Activated naive CD4-positive, alpha-beta T cell treated with anti-CD3 and anti-CD28 coated beads, Interleukin-2, amount 50 U/mL, for 24 hours (primary cell): ENCODE results near the gene CDCA7L.
"Not testable (repeated sequence)": the region's sequence is repeated elsewhere in the genome, so short reads cannot be mapped to it uniquely, and the experiment has no call there.

Experiments used
- H3K27ac Mint-ChIP-seq: one replicate; pipeline ENCODE4 v1.8.0; 2021; ENCODE audit warnings: mild to moderate bottlenecking, mixed read lengths
- H3K27me3 Mint-ChIP-seq: one replicate; pipeline ENCODE4 v1.8.0; 2021; ENCODE audit warnings: mixed read lengths
- H3K36me3 Mint-ChIP-seq: one replicate; pipeline ENCODE4 v1.8.0; 2021; ENCODE audit warnings: mixed read lengths
- H3K4me1 Mint-ChIP-seq: one replicate; pipeline ENCODE4 v1.8.0; 2021; ENCODE audit warnings: mixed read lengths
- H3K4me3 Mint-ChIP-seq: one replicate; pipeline ENCODE4 v1.8.0; 2021; ENCODE audit warnings: mild to moderate bottlenecking, mixed read lengths
- H3K9me3 Mint-ChIP-seq: one replicate; pipeline ENCODE4 v1.8.0; 2021; ENCODE audit warnings: mixed read lengths

CDCA7L gene

DNA sequence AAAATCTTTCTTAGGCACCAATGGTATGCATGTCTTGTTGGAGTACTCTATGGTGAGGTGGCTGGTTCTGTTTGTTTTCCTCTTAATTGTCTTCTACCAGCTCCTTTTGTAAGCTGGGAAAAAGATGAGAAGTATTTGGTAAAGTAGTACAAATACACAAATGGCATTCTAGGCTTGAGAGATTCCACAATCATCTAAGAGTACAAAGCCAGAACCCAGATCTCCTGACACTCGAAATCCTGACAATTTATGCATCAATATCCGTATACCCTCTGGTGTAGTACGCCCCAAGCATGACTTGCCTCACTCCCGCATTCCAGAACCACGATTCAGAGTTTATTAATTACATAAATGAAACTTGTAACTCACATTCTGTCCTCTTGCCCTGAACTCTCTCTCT is 43.5 kb downstream of the CDCA7L start:
- Mint-ChIP-seq H3K27ac (no peak overlapping the region), H3K4me3 (no peak overlapping the region), H3K9me3 (no peaks in the 10 kb centered on the region), H3K4me1 (peaks cover 21% of the 10 kb centered on the region), H3K27me3 (no peaks in the 10 kb centered on the region), H3K36me3 (peaks cover 33% of the 10 kb centered on the region)

- Mint-ChIP-seq H3K27ac (peak overlapping the region; percentile 90), H3K4me1 (peaks cover 25% of the 10 kb centered on the region), H3K9me3 (no peaks in the 10 kb centered on the region), H3K4me3 (peak overlapping the region; percentile 76), H3K36me3 (peaks cover 23% of the 10 kb centered on the region), H3K27me3 (no peaks in the 10 kb centered on the region)
Observed at GRCh38 chr7:21898265-21898930, 47.3 kb downstream of the CDCA7L start.

GRCh38 chr7:21893401-21893800 is 52.3 kb downstream of the CDCA7L start:
- Mint-ChIP-seq H3K36me3 (peaks cover 6% of the 10 kb centered on the region), H3K4me3 (no peak overlapping the region), H3K4me1 (peaks cover 15% of the 10 kb centered on the region), H3K27ac (no peak overlapping the region), H3K9me3 (no peaks in the 10 kb centered on the region), H3K27me3 (no peaks in the 10 kb centered on the region)

DNA sequence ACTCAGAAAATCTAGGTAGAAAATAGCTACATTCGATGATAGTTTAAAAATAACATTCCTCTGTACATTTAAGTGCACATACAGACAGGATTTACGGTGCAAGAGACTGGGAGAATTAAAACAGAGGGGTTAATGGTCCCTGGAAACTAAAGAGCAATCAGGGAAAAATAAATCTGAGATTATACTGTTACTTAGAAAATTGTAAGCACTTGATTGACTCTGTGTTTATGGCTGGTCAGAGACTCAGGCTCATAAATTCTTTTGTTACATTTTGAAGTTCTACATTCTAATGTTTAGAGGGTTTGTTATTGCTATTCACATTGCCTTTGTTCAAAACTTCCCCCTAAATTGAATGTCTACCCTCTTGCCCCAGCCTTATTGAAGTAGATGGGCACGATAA is 54.4 kb downstream of the CDCA7L start:
- Mint-ChIP-seq H3K4me1 (no peaks in the 10 kb centered on the region), H3K27ac (no peak overlapping the region), H3K36me3 (peaks cover 1% of the 10 kb centered on the region), H3K27me3 (no peaks in the 10 kb centered on the region), H3K4me3 (no peak overlapping the region), H3K9me3 (no peaks in the 10 kb centered on the region)

- Mint-ChIP-seq H3K4me1 (no peaks in the 10 kb centered on the region), H3K9me3 (no peaks in the 10 kb centered on the region), H3K36me3 (no peaks in the 10 kb centered on the region), H3K27me3 (no peaks in the 10 kb centered on the region), H3K27ac (no peak overlapping the region), H3K4me3 (no peak overlapping the region)
Observed at GRCh38 chr7:21887779-21888178, 57.9 kb downstream of the CDCA7L start.

- H3K27ac Mint-ChIP-seq = no peak overlapping the region
- H3K27me3 Mint-ChIP-seq = no peaks in the 10 kb centered on the region
- no peaks in the 10 kb centered on the region for H3K36me3 Mint-ChIP-seq
- H3K9me3 Mint-ChIP-seq = no peaks in the 10 kb centered on the region
- no peak overlapping the region for H3K4me3 Mint-ChIP-seq
- no peaks in the 10 kb centered on the region for H3K4me1 Mint-ChIP-seq
Observed at GRCh38 chr7:21887353-21887752, 58.3 kb downstream of the CDCA7L start.

DNA sequence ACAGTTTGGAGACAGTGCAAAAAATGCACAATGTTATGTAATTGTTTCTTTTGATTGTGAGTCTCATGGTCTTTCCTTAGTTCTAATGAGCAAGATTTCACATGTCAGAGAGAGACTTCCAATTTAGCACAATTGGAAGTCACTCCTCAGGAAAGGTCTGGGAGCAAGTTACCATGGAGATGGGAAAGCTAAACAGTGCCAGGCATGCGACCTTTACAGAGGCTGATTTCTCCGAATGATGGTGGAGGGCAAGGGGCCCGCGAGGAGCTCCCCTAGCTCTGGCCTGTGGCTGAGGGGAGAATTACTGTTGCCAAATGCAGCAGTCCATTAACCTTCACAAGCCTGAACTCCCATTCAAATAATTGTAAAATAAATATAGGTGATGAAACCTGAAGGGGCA is 59.3 kb downstream of the CDCA7L start:
- Mint-ChIP-seq H3K36me3 (no peaks in the 10 kb centered on the region), H3K27ac (no peak overlapping the region), H3K9me3 (no peaks in the 10 kb centered on the region), H3K4me3 (no peak overlapping the region), H3K27me3 (no peaks in the 10 kb centered on the region), H3K4me1 (no peaks in the 10 kb centered on the region)

DNA sequence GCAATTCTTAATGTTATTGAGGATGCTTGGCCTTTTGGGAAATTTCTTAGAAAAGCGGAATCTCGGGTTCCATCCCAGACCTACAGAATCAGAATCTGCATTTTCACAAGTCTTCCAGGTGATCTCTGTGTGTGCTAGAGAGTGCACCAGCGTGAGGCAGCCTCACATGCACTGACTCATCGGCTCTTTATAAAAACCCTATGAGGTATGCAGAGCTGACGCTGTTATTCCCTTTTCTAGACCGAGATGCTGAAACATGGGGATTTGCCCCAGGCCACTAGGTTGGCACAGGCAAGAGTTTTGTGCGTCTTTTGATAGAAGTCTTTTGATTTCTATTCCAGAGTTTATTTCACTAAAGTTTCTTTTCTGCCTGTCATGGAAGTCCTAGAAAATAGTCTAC is 61.2 kb downstream of the CDCA7L start:
- no peaks in the 10 kb centered on the region for H3K36me3 Mint-ChIP-seq
- no peak overlapping the region for H3K4me3 Mint-ChIP-seq
- no peak overlapping the region for H3K27ac Mint-ChIP-seq
- no peaks in the 10 kb centered on the region for H3K27me3 Mint-ChIP-seq
- no peaks in the 10 kb centered on the region for H3K9me3 Mint-ChIP-seq
- H3K4me1 Mint-ChIP-seq = no peaks in the 10 kb centered on the region

- H3K9me3 Mint-ChIP-seq, H3K36me3 Mint-ChIP-seq, H3K4me1 Mint-ChIP-seq, H3K4me3 Mint-ChIP-seq, H3K27me3 Mint-ChIP-seq, H3K27ac Mint-ChIP-seq: not testable (repeated sequence)
Observed at GRCh38 chr7:21883501-21883900, 62.2 kb downstream of the CDCA7L start.

DNA sequence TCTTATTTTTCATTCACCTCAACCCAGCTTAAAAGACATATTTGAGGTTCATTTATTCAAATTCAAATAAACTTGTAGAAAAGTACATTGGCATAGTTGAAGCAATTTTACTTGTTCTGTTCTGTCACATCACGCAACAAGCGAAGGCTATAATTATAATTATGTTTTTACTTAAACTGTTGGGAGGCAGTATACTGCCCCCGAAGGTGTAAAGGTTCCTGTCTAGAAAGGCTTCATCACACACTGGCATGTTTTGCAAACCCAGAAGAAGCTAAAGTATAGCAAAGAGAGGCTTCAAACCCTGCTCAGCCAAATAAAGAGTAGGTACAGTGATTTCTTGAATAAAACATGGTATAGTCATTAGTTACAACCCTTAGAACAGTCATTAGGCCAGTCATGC is 62.6 kb downstream of the CDCA7L start:
- no peaks in the 10 kb centered on the region for H3K27me3 Mint-ChIP-seq
- H3K36me3 Mint-ChIP-seq = no peaks in the 10 kb centered on the region
- no peak overlapping the region for H3K4me3 Mint-ChIP-seq
- H3K9me3 Mint-ChIP-seq = no peaks in the 10 kb centered on the region
- no peak overlapping the region for H3K27ac Mint-ChIP-seq
- H3K4me1 Mint-ChIP-seq = no peaks in the 10 kb centered on the region

- peaks cover 2% of the 10 kb centered on the region for H3K36me3 Mint-ChIP-seq
- no peak overlapping the region for H3K27ac Mint-ChIP-seq
- no peak overlapping the region for H3K4me3 Mint-ChIP-seq
- H3K9me3 Mint-ChIP-seq = no peaks in the 10 kb centered on the region
- no peaks in the 10 kb centered on the region for H3K4me1 Mint-ChIP-seq
- no peaks in the 10 kb centered on the region for H3K27me3 Mint-ChIP-seq
Observed at GRCh38 chr7:21869785-21870402, 75.8 kb downstream of the CDCA7L start.

DNA sequence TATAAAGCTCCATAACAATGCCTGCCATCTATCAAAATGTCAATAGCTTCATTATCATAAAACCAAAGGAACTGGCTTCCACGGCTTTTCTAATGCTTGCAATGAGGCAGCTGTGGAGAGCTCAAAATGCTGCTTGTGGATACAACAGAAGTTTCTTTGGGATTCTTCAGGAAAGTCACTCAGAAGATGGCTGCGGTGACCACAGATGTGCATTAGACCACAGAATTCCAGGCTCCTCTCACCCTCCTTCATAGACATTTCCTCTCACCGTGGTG is 77.2 kb downstream of the CDCA7L start:
- H3K4me1 Mint-ChIP-seq = no peaks in the 10 kb centered on the region
- H3K4me3 Mint-ChIP-seq = no peak overlapping the region
- H3K27ac Mint-ChIP-seq = no peak overlapping the region
- no peaks in the 10 kb centered on the region for H3K9me3 Mint-ChIP-seq
- H3K36me3 Mint-ChIP-seq = no peaks in the 10 kb centered on the region
- H3K27me3 Mint-ChIP-seq = no peaks in the 10 kb centered on the region

DNA sequence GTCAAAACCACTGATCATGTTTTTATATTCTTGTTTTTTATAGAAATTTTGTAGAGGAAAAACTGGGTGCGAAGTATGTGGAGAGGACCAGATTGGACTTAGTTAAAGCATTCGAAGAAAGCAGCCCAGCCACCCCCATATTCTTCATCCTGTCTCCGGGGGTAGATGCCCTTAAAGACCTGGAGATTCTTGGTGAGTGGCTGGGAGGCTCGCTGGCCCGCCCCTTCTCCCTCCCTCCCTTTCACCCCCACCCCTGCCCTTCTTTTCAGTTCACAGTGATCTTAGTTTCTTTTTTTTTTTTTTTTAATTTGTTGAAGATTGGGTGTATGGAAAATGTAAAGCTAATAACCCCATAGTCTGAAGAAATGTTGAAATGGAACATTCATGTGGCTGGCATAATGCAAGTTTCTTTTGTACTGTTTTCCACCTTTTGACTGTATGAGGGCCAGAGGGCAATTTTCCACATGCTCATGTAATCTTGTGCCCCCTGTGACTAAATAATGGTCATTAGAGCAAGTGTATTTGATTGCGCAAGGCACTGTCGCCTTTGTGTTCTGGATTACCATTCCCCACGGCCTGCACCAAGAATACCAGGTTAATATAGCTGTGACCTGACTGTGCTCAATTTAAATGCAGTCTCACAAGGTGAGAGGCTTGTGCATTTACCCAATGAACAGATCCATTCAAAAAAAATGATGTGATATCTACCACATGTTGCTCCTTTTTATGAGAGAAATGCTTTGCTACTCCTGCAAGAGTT is 77.7 kb downstream of the CDCA7L start:
- H3K4me3 Mint-ChIP-seq = no peak overlapping the region
- H3K27me3 Mint-ChIP-seq = no peaks in the 10 kb centered on the region
- H3K9me3 Mint-ChIP-seq = no peaks in the 10 kb centered on the region
- H3K27ac Mint-ChIP-seq = no peak overlapping the region
- H3K36me3 Mint-ChIP-seq = no peaks in the 10 kb centered on the region
- H3K4me1 Mint-ChIP-seq = no peaks in the 10 kb centered on the region

DNA sequence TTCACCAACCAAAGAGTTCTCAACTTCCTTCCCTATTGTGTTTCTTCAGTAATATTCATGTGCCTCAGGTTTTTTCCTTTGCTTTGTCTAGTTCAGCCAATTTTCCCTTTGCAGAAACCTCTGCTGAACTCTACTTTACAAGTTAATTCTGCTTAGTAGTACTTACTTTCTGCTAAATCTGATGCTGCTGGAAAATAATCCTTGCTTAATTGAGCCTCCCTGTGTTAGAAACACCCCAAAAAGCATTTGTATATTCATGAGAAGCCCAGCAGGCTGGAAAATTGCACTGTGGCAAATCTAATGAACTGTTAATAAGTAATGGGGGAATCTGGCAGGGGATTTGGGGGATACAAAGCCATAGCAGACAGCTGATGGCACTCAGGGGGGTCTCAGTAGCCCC is 78.5 kb downstream of the CDCA7L start:
- Mint-ChIP-seq H3K27me3 (no peaks in the 10 kb centered on the region), H3K4me3 (no peak overlapping the region), H3K27ac (no peak overlapping the region), H3K4me1 (no peaks in the 10 kb centered on the region), H3K9me3 (no peaks in the 10 kb centered on the region), H3K36me3 (no peaks in the 10 kb centered on the region)

GRCh38 chr7:21866731-21867130 is 79.0 kb downstream of the CDCA7L start:
- no peaks in the 10 kb centered on the region for H3K27me3 Mint-ChIP-seq
- H3K9me3 Mint-ChIP-seq = no peaks in the 10 kb centered on the region
- H3K4me1 Mint-ChIP-seq = no peaks in the 10 kb centered on the region
- H3K27ac Mint-ChIP-seq = no peak overlapping the region
- H3K36me3 Mint-ChIP-seq = no peaks in the 10 kb centered on the region
- H3K4me3 Mint-ChIP-seq = no peak overlapping the region

GRCh38 chr7:21865631-21866204 is 80.0 kb downstream of the CDCA7L start:
- H3K36me3 Mint-ChIP-seq, H3K27ac Mint-ChIP-seq, H3K4me1 Mint-ChIP-seq, H3K27me3 Mint-ChIP-seq, H3K4me3 Mint-ChIP-seq, H3K9me3 Mint-ChIP-seq: not testable (repeated sequence)
